ENCODE data around the gene CADPS2. TPM values are rescaled to one million over a fixed set of nuclear protein-coding genes. Genes with fewer than 3 reads are reported as not detected.

The CADPS2 gene
- total RNA-seq: 10 to 100 TPM; 26.3 to 57.8 (median 33.8) TPM
- polyA plus RNA-seq: 10 to 100 TPM in 2 of 3 donors, 1 to 10 TPM in 1; 7.0 to 18.9 (median 18.8) TPM
- long read RNA-seq, donor 1: 0 reads
- long read RNA-seq, donor 2: 0 reads
- long read RNA-seq, donor 3: 0 reads
- long read RNA-seq, donor 4: 0 reads
- long read RNA-seq, donor 5: 0 reads
- long read RNA-seq, donor 6, partial matches to known transcripts: 5 of 5 reads
- long read RNA-seq, donor 6, other reads (novel, unspliced or antisense): 0 of 5 reads
- long read RNA-seq, donor 7: 0 reads
- long read RNA-seq, donor 8, partial matches to known transcripts: 5 of 5 reads
- long read RNA-seq, donor 8, other reads (novel, unspliced or antisense): 0 of 5 reads
- long read RNA-seq, donor 9: 0 reads
- long read RNA-seq, donor 10: 0 reads

DNA sequence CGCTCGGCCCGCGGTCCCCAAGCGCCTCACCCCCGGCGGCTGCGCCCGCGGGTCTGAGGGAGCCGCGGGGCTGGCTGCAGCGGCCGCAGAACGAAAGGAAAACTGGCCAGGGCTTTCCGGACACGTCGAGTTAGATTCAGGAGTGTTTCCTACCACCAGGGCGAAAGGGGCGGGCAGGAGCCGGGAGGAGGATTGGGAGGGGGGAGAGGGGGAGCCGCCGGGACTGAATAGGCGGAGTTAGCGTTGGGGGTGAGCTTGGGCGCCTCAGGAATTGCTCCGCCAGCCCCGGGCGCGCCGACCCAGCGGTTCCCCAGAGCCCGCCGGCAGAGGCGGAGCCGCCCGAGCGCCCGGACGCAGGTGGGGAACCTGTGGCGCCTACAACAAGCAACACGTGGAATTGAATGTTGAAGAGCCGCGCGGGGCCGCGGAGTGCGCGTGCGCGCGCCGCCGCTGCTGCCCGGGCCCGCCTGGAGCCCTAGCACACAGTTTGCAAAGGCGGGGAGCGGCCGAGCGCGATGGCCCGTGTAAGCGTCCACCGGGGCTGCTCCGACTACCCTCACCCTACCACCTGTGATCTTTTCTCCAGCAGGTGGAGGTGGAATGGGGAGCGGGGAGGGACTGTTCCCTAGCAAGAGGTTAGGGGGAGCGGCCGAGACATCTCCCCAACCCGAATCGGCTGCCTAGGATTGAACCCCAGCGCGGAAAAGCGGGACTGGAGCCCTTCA is at the start of gene CADPS2:
Gene CADPS2 (minus strand): TSS at position 104 of the 725 bp plus-strand sequence. CDS start 123 bp downstream, outside the sequence.
- Histone ChIP-seq H3K4me1 (peaks cover 2 to 54% (median 36%) of the 10 kb centered on the region in 4 donors), H3K27me3 (peaks cover 0 to 15% (median 8%) of the 10 kb centered on the region in 3 donors), H3K4me3 (peak within 1 kb of the TSS; percentile 68 to 84 (median 76)), H3K9me3 (no peaks in the 10 kb centered on the region), H3K27ac (peak within 1 kb of the TSS; percentile 91 to 98 (median 95)), H3K36me3 (no peaks in the 10 kb centered on the region)
- intact Hi-C loops (cut with DNase I; ENCODE audit: low total_unique reads): no loop called here
- DNase-seq: peak; percentile 90 to 96
- TF ChIP-seq POLR2A (IDR thresholded peaks at IDR 0.05): peak in 1 of 4 donors; percentile 53
- TF ChIP-seq EP300 (IDR thresholded peaks at IDR 0.05): no peak
- TF ChIP-seq POLR2AphosphoS5 (IDR thresholded peaks at IDR 0.05): peak; percentile 4 to 75 (median 73)
- TF ChIP-seq, protein P1, sequence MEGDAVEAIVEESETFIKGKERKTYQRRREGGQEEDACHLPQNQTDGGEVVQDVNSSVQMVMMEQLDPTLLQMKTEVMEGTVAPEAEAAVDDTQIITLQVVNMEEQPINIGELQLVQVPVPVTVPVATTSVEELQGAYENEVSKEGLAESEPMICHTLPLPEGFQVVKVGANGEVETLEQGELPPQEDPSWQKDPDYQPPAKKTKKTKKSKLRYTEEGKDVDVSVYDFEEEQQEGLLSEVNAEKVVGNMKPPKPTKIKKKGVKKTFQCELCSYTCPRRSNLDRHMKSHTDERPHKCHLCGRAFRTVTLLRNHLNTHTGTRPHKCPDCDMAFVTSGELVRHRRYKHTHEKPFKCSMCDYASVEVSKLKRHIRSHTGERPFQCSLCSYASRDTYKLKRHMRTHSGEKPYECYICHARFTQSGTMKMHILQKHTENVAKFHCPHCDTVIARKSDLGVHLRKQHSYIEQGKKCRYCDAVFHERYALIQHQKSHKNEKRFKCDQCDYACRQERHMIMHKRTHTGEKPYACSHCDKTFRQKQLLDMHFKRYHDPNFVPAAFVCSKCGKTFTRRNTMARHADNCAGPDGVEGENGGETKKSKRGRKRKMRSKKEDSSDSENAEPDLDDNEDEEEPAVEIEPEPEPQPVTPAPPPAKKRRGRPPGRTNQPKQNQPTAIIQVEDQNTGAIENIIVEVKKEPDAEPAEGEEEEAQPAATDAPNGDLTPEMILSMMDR (IDR thresholded peaks at IDR 0.05): peak in 3 of 7 experiments; percentile 38 to 57 (median 47)
- WGBS, 5 donors: 0 to 2% (median 1%) methylated on average over 51 to 73 of the region's 73 CpGs

- H3K27me3 ChIP-seq: no peaks in the 10 kb centered on the region
- no peak for DNase-seq
- no peaks in the 10 kb centered on the region for H3K4me1 ChIP-seq
- H3K9me3 ChIP-seq: no peaks in the 10 kb centered on the region
- TF ChIP-seq POLR2AphosphoS5 (IDR thresholded peaks at IDR 0.05) (no peak), POLR2A (IDR thresholded peaks at IDR 0.05) (no peak), EP300 (IDR thresholded peaks at IDR 0.05) (no peak)
- TF ChIP-seq, protein P1 (IDR thresholded peaks at IDR 0.05): no peak
- H3K36me3 ChIP-seq: no peaks in the 10 kb centered on the region
- no peak overlapping the region for H3K4me3 ChIP-seq
- H3K27ac ChIP-seq: no peak overlapping the region
- intact Hi-C loops (cut with DNase I; ENCODE audit: low total_unique reads): no loop called here
These were observed 49.4 kb upstream of the CADPS2 start for GRCh38 chr7:122935620-122936019.

- TF ChIP-seq POLR2A (IDR thresholded peaks at IDR 0.05) (no peak), EP300 (IDR thresholded peaks at IDR 0.05) (no peak), POLR2AphosphoS5 (IDR thresholded peaks at IDR 0.05) (no peak)
- TF ChIP-seq, protein P1 (IDR thresholded peaks at IDR 0.05): no peak
- Histone ChIP-seq H3K27me3 (no peaks in the 10 kb centered on the region), H3K4me3 (no peak overlapping the region), H3K36me3 (no peaks in the 10 kb centered on the region), H3K27ac (peak overlapping the region in 1 of 5 donors; percentile 27), H3K4me1 (no peaks in the 10 kb centered on the region), H3K9me3 (no peaks in the 10 kb centered on the region)
- intact Hi-C loops (cut with DNase I; ENCODE audit: low total_unique reads): no loop called here
- DNase-seq: peak in 1 of 2 donors; percentile 25
These were observed 33.5 kb upstream of the CADPS2 start for GRCh38 chr7:122919643-122920181.

DNA sequence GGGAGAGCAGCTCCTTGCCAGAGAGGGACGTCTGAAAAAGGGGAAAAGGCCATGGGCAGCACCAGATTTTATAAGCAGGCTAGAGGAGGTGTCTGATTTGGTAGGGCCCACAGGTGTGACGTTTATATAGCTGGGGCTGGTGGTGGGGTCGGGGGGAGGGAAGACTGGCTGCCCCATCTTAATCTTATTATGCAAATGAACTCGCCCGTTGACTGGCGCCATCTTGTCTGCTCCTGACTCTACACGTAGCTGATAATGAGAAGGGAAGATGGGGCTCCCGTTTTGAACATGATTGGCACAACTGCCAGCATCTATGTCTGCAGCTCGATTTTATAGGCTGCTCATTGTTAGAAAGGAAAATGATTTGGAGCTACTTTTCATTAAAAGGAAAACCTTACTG is 28.6 kb upstream of the CADPS2 start:
- Histone ChIP-seq H3K27me3 (no peaks in the 10 kb centered on the region), H3K27ac (no peak overlapping the region), H3K9me3 (no peaks in the 10 kb centered on the region), H3K4me1 (no peaks in the 10 kb centered on the region), H3K4me3 (no peak overlapping the region), H3K36me3 (no peaks in the 10 kb centered on the region)
- TF ChIP-seq, protein P1 (IDR thresholded peaks at IDR 0.05): no peak
- TF ChIP-seq EP300 (IDR thresholded peaks at IDR 0.05) (no peak), POLR2AphosphoS5 (IDR thresholded peaks at IDR 0.05) (no peak), POLR2A (IDR thresholded peaks at IDR 0.05) (no peak)
- WGBS, 5 donors: 85 to 94% (median 89%) methylated on average over 9 of the region's 9 CpGs
- DNase-seq: no peak
- intact Hi-C loops (cut with DNase I; ENCODE audit: low total_unique reads): no loop called here
